ENCODE measurements around the gene BLMH. TPM values are rescaled to one million over a fixed set of nuclear protein-coding genes. Genes with fewer than 3 reads are reported as not detected.

BLMH gene
- total RNA-seq, 1 experiment from 2014 or later = 51.2 TPM

DNA sequence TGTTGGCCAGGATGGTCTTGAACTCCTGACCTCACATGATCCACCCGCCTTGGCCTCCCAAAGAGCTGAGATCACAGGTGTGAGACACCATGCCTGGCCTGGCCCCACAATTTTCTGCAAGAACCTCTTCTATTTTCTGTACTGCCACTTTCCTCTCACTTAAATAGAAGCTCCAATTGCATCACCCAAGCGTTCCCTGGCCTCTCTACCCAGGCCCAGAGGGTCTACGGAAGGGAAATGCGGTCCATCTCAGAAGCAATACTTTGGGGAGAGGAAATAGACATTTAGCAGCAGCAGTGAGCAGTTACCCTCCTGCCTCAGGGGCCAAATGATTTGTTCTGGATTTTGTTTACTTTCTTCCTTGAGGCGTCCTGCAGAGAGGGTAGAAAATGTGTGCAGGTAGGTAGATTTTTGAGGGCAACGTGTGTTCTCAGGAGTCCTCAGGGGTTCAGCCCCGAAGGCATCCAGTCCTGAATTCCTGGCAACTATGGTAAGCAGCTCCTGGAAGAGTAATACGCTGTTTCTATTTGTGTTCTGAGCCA lies 67.3 kb downstream of the BLMH start:
- Histone ChIP-seq H3K4me3 (replicated peaks in 1 of 2; ENCODE audit: low read depth in 1 of 2, low read length in 2 of 2) (no peak overlapping the region), H3K4me1 (ENCODE audit: control insufficient read depth in 1 of 2, insufficient read depth in 2 of 2, low read length in 2 of 2) (peaks cover 0 to 9% of the 10 kb centered on the region in 2 experiments; a peak in 1 of 4 replicates), H4K20me1 (ENCODE audit: insufficient read depth) (no peaks in the 10 kb centered on the region), H3K27ac (ENCODE audit: low read depth, low read length) (no peak overlapping the region), H3K27me3 (ENCODE audit: insufficient read depth, low read length) (0 out of 2 replicates have a peak, but pooled peaks cover 2% of the 10 kb centered on the region), H3K9me2 (ENCODE audit: insufficient read depth) (no peaks in the 10 kb centered on the region), H3K9ac (ENCODE audit: low read length) (no peak overlapping the region), H3K9me3 (ENCODE audit: control insufficient read depth in 1 of 2, insufficient read depth in 1 of 2, low read depth in 1 of 2, low read length in 2 of 2) (no peaks in the 10 kb centered on the region), H2AFZ (ENCODE audit: low read depth, low read length, poor library complexity, severe bottlenecking) (no peak overlapping the region), H3K36me3 (ENCODE audit: control insufficient read depth in 1 of 2, insufficient read depth in 2 of 2, low read length in 2 of 2) (no peaks in the 10 kb centered on the region), H3K79me2 (ENCODE audit: insufficient read depth, low read length) (no peaks in the 10 kb centered on the region), H3K4me2 (ENCODE audit: low read length) (no peak overlapping the region)
- ATAC-seq (no peak), DNase-seq (ENCODE audit: low read depth, low spot score) (no peak)
- intact Hi-C loops (cut with micrococcal nuclease) = no loop called here
- BruUV-seq (replicated peaks) = no TSS peak
- POLR2A ChIA-PET = no interaction called here
- TF ChIP-seq POLR2AphosphoS5 (IDR thresholded peaks at IDR 0.05; ENCODE audit: low read depth, low read length) = no peak
- TF ChIP-seq ELF1 (IDR thresholded peaks at IDR 0.05; ENCODE audit: borderline replicate concordance, low read depth) = no peak
- TF ChIP-seq JUND (IDR thresholded peaks at IDR 0.05) = no peak
- no peak for TF ChIP-seq FOSL1 (IDR thresholded peaks at IDR 0.05; ENCODE audit: low read depth)
- no peak for TF ChIP-seq POLR2A (IDR thresholded peaks at IDR 0.05; ENCODE audit: borderline replicate concordance, extremely low read depth, insufficient read depth, insufficient read length)
- no peak for TF ChIP-seq YY1 (IDR thresholded peaks at IDR 0.05; ENCODE audit: extremely low read depth, insufficient replicate concordance, low read depth, low read length)
- RAD21 ChIA-PET (ENCODE audit: low non-redundant PET in 1 of 2, low total read pairs in 2 of 2, uncharacterized antibody in 2 of 2, unreplicated experiment in 2 of 2) = no interaction called here
- CTCF ChIA-PET = no interaction called here

DNA sequence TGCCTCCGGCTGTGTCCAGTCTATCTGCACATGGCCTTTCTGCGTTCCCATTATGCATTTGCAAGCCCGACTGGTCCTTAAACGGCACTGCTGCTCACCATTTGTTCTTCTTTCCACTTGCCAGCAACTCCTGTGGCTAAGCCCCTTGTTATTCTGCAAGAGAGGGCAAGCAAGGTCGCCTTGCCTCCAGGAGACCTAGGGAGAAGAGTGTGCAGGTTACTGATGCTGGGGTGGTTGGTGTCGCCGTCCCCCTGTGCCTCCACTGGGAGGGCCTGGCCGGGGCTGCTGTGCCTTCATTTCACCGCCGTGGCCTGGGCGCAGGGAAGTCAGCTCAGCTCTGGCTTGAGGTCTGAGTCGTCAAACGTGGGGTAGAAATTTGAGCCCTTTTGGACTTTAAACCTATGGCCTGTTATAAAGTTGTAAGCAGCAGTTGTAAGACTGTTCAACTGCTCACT lies 69.0 kb downstream of the BLMH start:
- H3K4me1 ChIP-seq (ENCODE audit: control insufficient read depth in 1 of 2, insufficient read depth in 2 of 2, low read length in 2 of 2) = peaks cover 0 to 9% of the 10 kb centered on the region in 2 experiments; a peak in 1 of 4 replicates
- H2AFZ ChIP-seq (ENCODE audit: low read depth, low read length, poor library complexity, severe bottlenecking) = no peak overlapping the region
- H4K20me1 ChIP-seq (ENCODE audit: insufficient read depth) = no peaks in the 10 kb centered on the region
- no peak overlapping the region for H3K4me3 ChIP-seq (replicated peaks in 1 of 2; ENCODE audit: low read depth in 1 of 2, low read length in 2 of 2)
- RAD21 ChIA-PET (ENCODE audit: low non-redundant PET in 1 of 2, low total read pairs in 2 of 2, uncharacterized antibody in 2 of 2, unreplicated experiment in 2 of 2) = no interaction called here
- no peaks in the 10 kb centered on the region for H3K9me2 ChIP-seq (ENCODE audit: insufficient read depth)
- DNase-seq (ENCODE audit: low read depth, low spot score) (no peak), ATAC-seq (no peak)
- no peaks in the 10 kb centered on the region for H3K9me3 ChIP-seq (ENCODE audit: control insufficient read depth in 1 of 2, insufficient read depth in 1 of 2, low read depth in 1 of 2, low read length in 2 of 2)
- H3K4me2 ChIP-seq (ENCODE audit: low read length) = 0 out of 2 replicates have a peak overlapping the region, but pooled peaks have one; percentile 15
- POLR2A ChIA-PET = no interaction called here
- CTCF ChIA-PET = no interaction called here
- no peaks in the 10 kb centered on the region for H3K36me3 ChIP-seq (ENCODE audit: control insufficient read depth in 1 of 2, insufficient read depth in 2 of 2, low read length in 2 of 2)
- intact Hi-C loops (cut with micrococcal nuclease) = no loop called here
- H3K79me2 ChIP-seq (ENCODE audit: insufficient read depth, low read length) = no peaks in the 10 kb centered on the region
- TF ChIP-seq RAD21 (IDR thresholded peaks at IDR 0.05; ENCODE audit: low read depth) = no peak
- TF ChIP-seq, protein P1, sequence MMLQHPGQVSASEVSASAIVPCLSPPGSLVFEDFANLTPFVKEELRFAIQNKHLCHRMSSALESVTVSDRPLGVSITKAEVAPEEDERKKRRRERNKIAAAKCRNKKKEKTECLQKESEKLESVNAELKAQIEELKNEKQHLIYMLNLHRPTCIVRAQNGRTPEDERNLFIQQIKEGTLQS (IDR thresholded peaks at IDR 0.05) = no peak
- no peak for TF ChIP-seq EZH2 (IDR thresholded peaks at IDR 0.05)
- no peak for TF ChIP-seq CBX3 (IDR thresholded peaks at IDR 0.05; ENCODE audit: low read depth)
- no peaks in the 10 kb centered on the region for H3K27me3 ChIP-seq (ENCODE audit: insufficient read depth, low read length)
- H3K9ac ChIP-seq (ENCODE audit: low read length) = no peak overlapping the region
- BruUV-seq (replicated peaks) = no TSS peak
- no peak overlapping the region for H3K27ac ChIP-seq (ENCODE audit: low read depth, low read length)
